Measurements from ENCODE around the gene ELAPOR1.

GRCh38 chr1:109134423-109134822, 20.5 kb downstream of the ELAPOR1 start:
- TF ChIP-seq CTCF (IDR thresholded peaks at IDR 0.05) (no peak), POLR2A (IDR thresholded peaks at IDR 0.05) (no peak)
